Aorta (tissue), 5 donors: ENCODE data around the gene TSPEAR. TPM values are rescaled to one million over a fixed set of nuclear protein-coding genes. Genes with fewer than 3 reads are reported as not detected.

ENCODE experiments used
- ATAC-seq: fragments of 200-7000 bp; cut with Tn5 transposase; one replicate; pipeline ENCODE4 v1.9.1; 2022; ENCODE audit warnings: moderate library complexity; ENCODE audit not compliant: low FRiP score
- DNase-seq, 2 donors: peaks; one replicate each; pipeline ENCODE4 v3.0.0-alpha.2; 2020
- H3K27ac ChIP-seq, 2 donors: one replicate each; pipeline ENCODE4 v1.5.1; 2013; ENCODE audit warnings: low read length in 2 of 2, mild to moderate bottlenecking in 2 of 2, moderate library complexity in 2 of 2, control low read depth in 1 of 2, inconsistent platforms in 1 of 2, low read depth in 1 of 2
- H3K27me3 ChIP-seq, 2 donors: one replicate each; pipeline ENCODE4 v1.6.1; 2013; ENCODE audit warnings: control low read depth in 1 of 2, low read length in 1 of 2, mild to moderate bottlenecking in 1 of 2, moderate library complexity in 1 of 2; ENCODE audit not compliant: insufficient read depth in 2 of 2, control insufficient read depth in 1 of 2
- H3K36me3 ChIP-seq, 2 donors: one replicate each; pipeline ENCODE4 v1.6.1; 2013; ENCODE audit warnings: control low read depth in 1 of 2, low read length in 1 of 2, mild to moderate bottlenecking in 1 of 2; ENCODE audit not compliant: insufficient read depth in 2 of 2, control insufficient read depth in 1 of 2
- H3K4me1 ChIP-seq, 2 donors: one replicate each; pipeline ENCODE4 v1.6.1; 2013; ENCODE audit warnings: low read length in 2 of 2, control low read depth in 1 of 2, mild to moderate bottlenecking in 1 of 2, moderate library complexity in 1 of 2; ENCODE audit not compliant: insufficient read depth in 2 of 2, control insufficient read depth in 1 of 2
- H3K4me3 ChIP-seq, 2 donors: one replicate each; pipeline ENCODE4 v1.5.1; 2013; ENCODE audit warnings: low read length in 2 of 2, control low read depth in 1 of 2, mild to moderate bottlenecking in 1 of 2
- H3K9me3 ChIP-seq: one replicate; pipeline ENCODE4 v1.6.1; 2013; ENCODE audit warnings: mild to moderate bottlenecking, low read length; ENCODE audit not compliant: control insufficient read depth
- WGBS, 2 donors: extraction: QIAGEN DNeasy Blood & Tissue Kit; methylation state at CpG; one replicate each; pipeline ENCODE4 v1.1.7; 2013; 5-methylcytosine and 5-hydroxymethylcytosine counted together
- intact Hi-C, 2 donors: fragments of 100-400 bp; cut with DNase I; formaldehyde crosslinking; loops; one replicate each; pipeline versions ENCODE4 v1.14.2 to v1.15.0; 2022
- polyA plus RNA-seq, 2 donors: library from polyadenylated mRNA; stranded (reverse); fragments of 200-250 nt; gene quantifications; one replicate each; pipeline ENCODE4 v1.2.3, GENCODE V29; 2013
- total RNA-seq, 2 donors: library from RNA; stranded (reverse); fragmentation: NEBNext Ultra II Directional; extraction: Animal tissue kit (Norgen Biotek cat#: 25700); gene quantifications; one replicate each; pipeline ENCODE4 v1.2.1, GENCODE V29; 2021
- donor health status: healthy with polysubstance abuse.
- donor health status: Bipolar disorder and iron deficiency.
- donor health status: DM: no; HTN: no; CAD: no.
- donor health status: DM: no; HTN: no; CAD: no.
- donor health status: DM: yes; HTN: yes; CAD: no.

TSPEAR gene
- total and polyA plus RNA-seq, 4 donors: not detected

DNA sequence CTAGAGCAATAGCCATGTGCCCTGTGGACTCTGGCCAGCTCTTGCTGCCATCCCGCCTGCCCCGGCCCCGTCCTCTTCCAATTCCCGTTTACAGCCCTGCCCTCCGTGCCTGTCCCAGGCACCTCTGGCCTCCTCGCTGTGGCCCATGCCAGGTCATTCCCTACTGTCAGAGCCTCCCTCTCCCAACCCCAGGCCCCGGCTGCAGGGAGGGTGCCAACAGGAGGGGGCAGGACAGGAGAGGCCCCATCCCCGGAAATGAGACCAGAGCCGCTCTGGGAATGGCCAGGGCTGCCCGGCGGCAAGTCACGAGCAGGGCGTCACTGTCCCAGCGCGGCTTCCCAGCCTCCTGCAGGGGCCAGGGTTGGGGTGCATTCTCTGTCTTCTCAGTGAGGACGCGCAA is 23.5 kb upstream of the TSPEAR start:
- DNase-seq: peak in 1 of 2 donors; percentile 61
- Histone ChIP-seq H3K4me1 (no peaks in the 10 kb centered on the region), H3K36me3 (no peaks in the 10 kb centered on the region), H3K4me3 (no peak overlapping the region), H3K27ac (no peak overlapping the region), H3K9me3 (peaks cover 17% of the 10 kb centered on the region), H3K27me3 (no peaks in the 10 kb centered on the region)
- 93 to 95% methylated on average over 17 of the region's 17 CpGs for WGBS, 2 donors
- intact Hi-C loops: no loop called here
- no peak for ATAC-seq

DNA sequence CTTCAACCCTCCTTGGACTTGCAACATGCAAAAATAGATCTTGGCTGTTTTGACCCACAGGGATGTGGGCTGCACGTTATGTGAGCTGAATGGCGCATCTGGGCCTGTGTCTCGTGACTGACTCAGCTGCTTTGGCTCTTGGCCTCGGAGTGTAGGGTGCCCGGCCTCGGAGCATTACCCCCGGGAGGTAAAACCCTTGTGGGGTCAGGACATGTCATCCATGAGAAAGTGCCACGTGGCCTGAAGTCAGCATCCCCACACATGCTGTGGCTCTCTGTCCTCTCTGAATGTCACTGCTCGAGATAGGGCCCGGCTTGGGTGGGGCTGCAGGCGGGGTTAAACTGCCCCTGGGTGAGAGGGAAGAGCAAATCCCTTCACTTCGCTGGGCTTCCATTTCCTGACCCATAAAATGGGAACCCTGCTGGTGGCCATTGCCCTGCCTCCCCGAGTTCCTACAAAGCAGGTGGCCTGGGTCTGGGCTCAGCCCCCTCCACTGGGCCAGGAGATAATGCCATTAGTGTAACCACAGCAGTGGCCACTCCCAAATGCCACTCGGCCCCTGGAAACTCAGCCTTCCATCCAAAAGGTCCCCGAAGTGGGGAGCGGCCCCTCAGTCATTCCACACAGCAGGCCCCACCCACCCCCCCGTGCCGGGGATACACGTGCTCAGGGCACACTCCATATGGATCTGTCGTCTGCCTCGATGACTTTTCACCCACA is 22.8 kb upstream of the TSPEAR start:
- ATAC-seq (no peak), DNase-seq (peak in 1 of 2 donors; percentile 68)
- intact Hi-C loops: no loop called here
- WGBS, 2 donors: 61 to 71% methylated on average over 21 of the region's 21 CpGs
- Histone ChIP-seq H3K36me3 (no peaks in the 10 kb centered on the region), H3K27ac (no peak overlapping the region), H3K4me3 (no peak overlapping the region), H3K4me1 (no peaks in the 10 kb centered on the region), H3K27me3 (no peaks in the 10 kb centered on the region), H3K9me3 (peaks cover 15% of the 10 kb centered on the region)

DNA sequence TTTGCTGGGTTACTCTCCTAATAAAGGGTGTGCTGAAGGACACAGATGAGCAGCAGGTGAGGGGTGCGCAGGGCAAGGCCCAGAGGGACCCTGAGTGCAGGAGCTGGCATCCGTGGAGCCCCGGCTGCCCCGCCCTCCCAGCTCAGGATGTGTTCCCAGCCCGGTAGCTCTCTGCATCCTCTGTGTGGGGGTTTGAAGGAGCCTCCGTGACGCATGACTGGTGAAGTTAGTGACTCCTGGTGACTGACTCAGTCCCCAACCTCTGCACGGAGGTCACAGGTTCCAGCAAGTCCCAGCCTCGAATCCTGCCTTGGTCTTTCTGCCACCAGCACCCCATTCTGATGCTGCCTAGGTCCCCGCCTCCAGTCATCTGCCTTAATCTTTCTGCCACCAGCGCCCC is 21.6 kb upstream of the TSPEAR start:
- Histone ChIP-seq H3K27ac (no peak overlapping the region), H3K4me3 (no peak overlapping the region), H3K9me3 (peaks cover 8% of the 10 kb centered on the region), H3K36me3 (no peaks in the 10 kb centered on the region), H3K27me3 (no peaks in the 10 kb centered on the region), H3K4me1 (no peaks in the 10 kb centered on the region)
- intact Hi-C loops: no loop called here
- WGBS, 2 donors: 91 to 93% methylated on average over 11 of the region's 11 CpGs
- DNase-seq (peak in 1 of 2 donors; percentile 55), ATAC-seq (no peak)

DNA sequence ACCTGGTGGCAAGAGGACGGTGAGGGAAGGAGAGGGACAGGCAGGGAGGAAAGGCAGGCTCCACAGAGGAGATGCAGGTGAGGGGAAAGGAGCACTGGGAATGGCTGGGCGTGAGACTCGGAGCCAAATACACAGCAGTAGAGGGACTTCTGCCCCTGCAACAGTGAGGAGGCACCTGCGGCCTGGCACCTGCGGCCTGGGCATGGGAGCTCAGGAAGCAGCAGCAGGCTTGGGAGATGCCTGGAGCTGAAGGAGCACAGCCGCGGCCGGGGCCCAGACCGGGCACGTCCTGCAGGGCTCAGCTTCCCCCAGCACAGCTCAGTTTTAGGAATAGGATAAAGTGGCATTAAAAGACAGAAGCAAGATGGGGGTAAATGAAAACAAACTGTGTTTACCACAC is 20.9 kb upstream of the TSPEAR start:
- H3K4me1 ChIP-seq: no peaks in the 10 kb centered on the region
- DNase-seq: peak in 1 of 2 donors; percentile 75
- no peak overlapping the region for H3K4me3 ChIP-seq
- WGBS, 2 donors: 95 to 96% methylated on average over 10 of the region's 10 CpGs
- H3K36me3 ChIP-seq: no peaks in the 10 kb centered on the region
- no peak overlapping the region for H3K27ac ChIP-seq
- intact Hi-C loops: no loop called here
- H3K9me3 ChIP-seq: peaks cover 3% of the 10 kb centered on the region
- H3K27me3 ChIP-seq: no peaks in the 10 kb centered on the region
- no peak for ATAC-seq

DNA sequence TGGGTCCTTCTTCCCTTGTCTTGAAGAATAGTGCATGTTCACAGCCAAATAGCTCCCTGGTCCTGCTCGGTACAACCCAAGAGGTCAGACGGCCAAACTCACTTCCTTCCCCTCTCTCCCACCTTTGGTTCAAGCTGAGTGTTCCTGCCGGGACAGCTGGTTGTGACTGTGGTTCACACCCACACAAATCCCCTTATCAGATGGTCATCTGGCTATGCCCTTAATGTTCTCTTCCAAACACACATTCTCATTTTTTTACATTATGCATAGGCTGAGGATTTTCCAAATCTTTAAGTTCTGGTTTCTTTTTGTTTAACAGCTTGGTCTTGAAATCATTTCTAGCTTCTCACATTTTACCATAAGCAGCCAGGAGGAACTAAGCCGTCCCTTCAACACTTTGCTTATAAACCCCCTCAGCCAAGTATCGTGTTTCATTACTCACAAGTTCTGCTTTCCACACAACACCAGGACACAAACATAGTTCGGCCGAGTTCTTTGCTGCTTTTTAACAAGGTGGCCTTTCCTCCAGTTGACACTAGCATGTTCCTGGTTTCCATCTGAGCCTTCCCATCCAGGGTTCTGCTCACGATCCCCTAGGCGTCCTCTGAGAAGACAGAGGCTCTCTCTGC is 19.7 kb upstream of the TSPEAR start:
- H3K9me3 ChIP-seq: no peaks in the 10 kb centered on the region
- no peak for ATAC-seq
- no peaks in the 10 kb centered on the region for H3K4me1 ChIP-seq
- no peak for DNase-seq
- H3K36me3 ChIP-seq: no peaks in the 10 kb centered on the region
- intact Hi-C loops: no loop called here
- no peaks in the 10 kb centered on the region for H3K27me3 ChIP-seq
- no peak overlapping the region for H3K4me3 ChIP-seq
- 72 to 79% methylated on average over 9 of the region's 9 CpGs for WGBS, 2 donors
- no peak overlapping the region for H3K27ac ChIP-seq

DNA sequence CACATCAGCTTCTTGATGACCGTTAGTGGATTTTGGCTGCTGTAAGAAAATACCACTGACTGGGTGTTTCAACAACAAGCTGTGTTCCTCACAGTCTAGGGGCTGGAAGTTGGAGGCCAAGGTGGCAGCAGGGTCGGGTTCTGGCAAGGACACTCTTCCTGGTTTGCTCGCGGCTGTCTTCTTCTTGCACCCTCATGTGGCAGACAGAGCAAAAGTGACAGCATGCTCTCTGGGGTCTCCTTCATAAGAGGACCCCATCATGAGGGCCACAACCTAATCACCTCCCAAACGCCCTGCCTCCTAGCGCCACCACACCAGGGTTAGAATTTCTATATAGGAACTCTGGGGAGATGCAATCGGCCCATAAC is 18.6 kb upstream of the TSPEAR start:
- Histone ChIP-seq H3K27me3 (no peaks in the 10 kb centered on the region), H3K36me3 (no peaks in the 10 kb centered on the region), H3K27ac (no peak overlapping the region), H3K4me3 (no peak overlapping the region), H3K4me1 (no peaks in the 10 kb centered on the region), H3K9me3 (no peaks in the 10 kb centered on the region)
- no peak for DNase-seq
- WGBS, 2 donors: 90 to 92% methylated on average over 7 of the region's 7 CpGs
- ATAC-seq: no peak
- intact Hi-C loops: no loop called here

DNA sequence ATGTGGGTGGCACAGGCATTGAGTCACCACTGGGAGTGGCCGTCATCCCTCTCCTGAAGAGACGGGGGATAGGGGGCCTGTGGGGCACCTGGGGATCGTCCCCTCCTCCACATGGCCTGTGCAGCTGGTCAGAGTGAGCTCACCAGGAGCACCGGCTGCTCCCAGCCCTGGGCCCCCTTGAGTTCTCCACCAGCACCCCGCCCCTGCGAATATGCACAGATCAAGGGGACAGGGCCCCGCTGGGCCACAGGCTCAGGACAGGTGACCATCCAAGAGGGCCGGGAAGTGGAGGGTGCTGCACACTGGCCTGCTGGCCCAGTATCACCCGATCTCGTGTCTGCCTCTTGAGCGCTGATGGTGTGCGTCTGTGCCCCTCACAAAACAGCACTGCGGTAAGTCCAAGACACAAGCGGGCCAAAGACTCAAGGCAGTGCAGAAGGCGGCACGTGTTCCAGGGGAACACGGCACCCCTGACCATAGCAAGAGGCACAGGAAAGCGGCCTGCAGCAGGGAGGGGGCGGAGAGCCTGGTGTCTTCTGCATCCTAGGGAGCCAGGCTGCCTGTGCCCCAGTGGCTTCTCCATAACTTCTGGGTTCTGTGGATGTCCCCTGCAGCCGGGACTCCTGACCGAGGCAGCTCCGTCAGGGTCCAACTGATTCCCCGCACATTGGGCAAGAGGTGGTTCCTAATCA is 18.1 kb upstream of the TSPEAR start:
- 87 to 93% methylated on average over 22 to 23 of the region's 23 CpGs for WGBS, 2 donors
- DNase-seq: no peak

DNA sequence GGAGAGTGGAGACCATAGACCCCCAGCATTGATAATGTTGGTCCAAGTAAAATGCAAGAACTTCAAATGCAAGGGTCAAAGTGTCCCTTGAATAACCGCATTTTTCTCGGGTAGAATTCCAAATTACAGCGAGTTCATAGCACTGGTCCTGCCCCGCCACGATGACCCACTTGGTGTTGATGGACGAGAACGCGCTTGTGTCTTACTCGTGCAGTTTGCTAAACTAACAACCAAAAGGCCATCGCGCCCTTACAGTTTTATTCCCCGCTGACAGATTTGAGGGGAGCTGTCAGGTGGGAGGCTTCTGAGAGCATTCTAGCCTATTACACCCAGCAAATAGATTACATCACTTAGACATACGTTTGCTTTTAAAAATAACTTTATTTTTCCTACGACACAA is 17.3 kb upstream of the TSPEAR start:
- H3K36me3 ChIP-seq: no peaks in the 10 kb centered on the region
- no peaks in the 10 kb centered on the region for H3K4me1 ChIP-seq
- no peaks in the 10 kb centered on the region for H3K9me3 ChIP-seq
- no peak overlapping the region for H3K4me3 ChIP-seq
- WGBS, 2 donors: 80 to 84% methylated on average over 14 of the region's 14 CpGs
- DNase-seq (no peak), ATAC-seq (no peak)
- intact Hi-C loops: no loop called here
- no peaks in the 10 kb centered on the region for H3K27me3 ChIP-seq
- no peak overlapping the region for H3K27ac ChIP-seq

More for the DNA sequence above, 18.1 kb upstream of the TSPEAR start:
- no peaks in the 10 kb centered on the region for H3K4me1 ChIP-seq
- no peak overlapping the region for H3K27ac ChIP-seq
- peak; percentile 34 for ATAC-seq
- no peaks in the 10 kb centered on the region for H3K9me3 ChIP-seq
- H3K36me3 ChIP-seq: no peaks in the 10 kb centered on the region
- intact Hi-C loops: no loop called here
- no peaks in the 10 kb centered on the region for H3K27me3 ChIP-seq
- H3K4me3 ChIP-seq: no peak overlapping the region

DNA sequence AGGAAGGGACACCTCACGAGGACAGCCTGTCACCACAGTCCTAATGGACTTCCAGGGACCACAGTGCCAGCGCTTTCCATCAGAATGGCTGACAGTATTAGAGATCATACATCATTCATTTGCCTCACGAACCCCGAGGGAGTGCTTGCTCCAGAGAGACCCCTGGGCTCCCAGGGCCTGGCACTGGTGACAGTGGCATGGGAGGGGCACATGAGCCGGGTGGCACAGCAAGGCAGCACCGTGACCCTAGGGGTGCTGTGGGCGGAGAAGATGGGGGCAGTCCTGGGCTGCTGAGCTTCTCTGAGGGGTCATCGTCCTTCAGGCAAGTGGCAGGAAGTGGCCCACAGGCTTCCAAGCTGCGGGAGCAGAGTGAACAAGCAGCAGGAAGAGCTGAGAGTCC is 16.4 kb upstream of the TSPEAR start:
- DNase-seq (no peak), ATAC-seq (no peak)
- H3K4me1 ChIP-seq: no peaks in the 10 kb centered on the region
- no peak overlapping the region for H3K4me3 ChIP-seq
- no peak overlapping the region for H3K27ac ChIP-seq
- no peaks in the 10 kb centered on the region for H3K27me3 ChIP-seq
- intact Hi-C loops: no loop called here
- H3K36me3 ChIP-seq: no peaks in the 10 kb centered on the region
- H3K9me3 ChIP-seq: no peaks in the 10 kb centered on the region
- WGBS, 2 donors: 82% methylated on average over 9 of the region's 9 CpGs
